Measurements from ENCODE around the gene ZNF768.

The ZNF768 gene

GRCh38 chr16:30556125-30556473 lies 29.7 kb upstream of the ZNF768 start:
- no peak for TF ChIP-seq CTCF (IDR thresholded peaks at IDR 0.05; ENCODE audit: low read depth, low read length)
- DNase-seq (ENCODE audit: low read depth in 2 of 2), result no peak
- H3K4me3 ChIP-seq (replicated peaks in 1 of 2; ENCODE audit: low read depth in 2 of 2, low read length in 2 of 2), result no peak overlapping the region

GRCh38 chr16:30555315-30556124 lies 29.2 kb upstream of the ZNF768 start:
- no peak for TF ChIP-seq CTCF (IDR thresholded peaks at IDR 0.05; ENCODE audit: low read depth, low read length)
- DNase-seq (ENCODE audit: low read depth in 2 of 2), result no peak
- H3K4me3 ChIP-seq (replicated peaks in 1 of 2; ENCODE audit: low read depth in 2 of 2, low read length in 2 of 2), result no peak overlapping the region

- no peak overlapping the region for H3K4me3 ChIP-seq (replicated peaks in 1 of 2; ENCODE audit: low read depth in 2 of 2, low read length in 2 of 2)
- TF ChIP-seq CTCF (IDR thresholded peaks at IDR 0.05; ENCODE audit: low read depth, low read length), result no peak
- DNase-seq (ENCODE audit: low read depth in 2 of 2), result no peak
Measured at GRCh38 chr16:30554557-30555314, 28.4 kb upstream of the ZNF768 start.

GRCh38 chr16:30553393-30553899 lies 27.1 kb upstream of the ZNF768 start:
- TF ChIP-seq CTCF (IDR thresholded peaks at IDR 0.05; ENCODE audit: low read depth, low read length), result no peak
- DNase-seq (ENCODE audit: low read depth in 2 of 2), result no peak
- no peak overlapping the region for H3K4me3 ChIP-seq (replicated peaks in 1 of 2; ENCODE audit: low read depth in 2 of 2, low read length in 2 of 2)

- no peak for DNase-seq (ENCODE audit: low read depth in 2 of 2)
- TF ChIP-seq CTCF (IDR thresholded peaks at IDR 0.05; ENCODE audit: low read depth, low read length), result no peak
- H3K4me3 ChIP-seq (replicated peaks in 1 of 2; ENCODE audit: low read depth in 2 of 2, low read length in 2 of 2), result no peak overlapping the region
Measured at GRCh38 chr16:30552956-30553355, 26.6 kb upstream of the ZNF768 start.

- TF ChIP-seq CTCF (IDR thresholded peaks at IDR 0.05; ENCODE audit: low read depth, low read length), result no peak
- H3K4me3 ChIP-seq (replicated peaks in 1 of 2; ENCODE audit: low read depth in 2 of 2, low read length in 2 of 2), result no peak overlapping the region
- DNase-seq (ENCODE audit: low read depth in 2 of 2), result no peak
Measured at GRCh38 chr16:30551781-30552180, 25.4 kb upstream of the ZNF768 start.
